ENCODE data around the gene CHDH. TPM values are rescaled to one million over a fixed set of nuclear protein-coding genes. Genes with fewer than 3 reads are reported as not detected.

The CHDH gene
- polyA plus RNA-seq, 3 donors = not detected

- no peaks in the 10 kb centered on the region for H3K36me3 Mint-ChIP-seq
- Histone ChIP-seq H3K79me2 (ENCODE audit: insufficient read depth, low read length) (no peaks in the 10 kb centered on the region), H3K4me1 (ENCODE audit: control insufficient read depth in 1 of 2, insufficient read depth in 2 of 2, low read length in 2 of 2) (no peaks in the 10 kb centered on the region), H3K27ac (ENCODE audit: low read depth in 1 of 2, low read length in 2 of 2) (no peak overlapping the region), H3K9ac (ENCODE audit: insufficient read depth, low read length, poor library complexity, severe bottlenecking) (no peak overlapping the region), H2AFZ (ENCODE audit: insufficient read depth, low read depth, low read length, poor library complexity, severe bottlenecking) (no peak overlapping the region), H4K20me1 (ENCODE audit: insufficient read depth, low read length) (no peaks in the 10 kb centered on the region), H3K36me3 (replicated peaks in 1 of 2; ENCODE audit: control insufficient read depth in 1 of 2, insufficient read depth in 2 of 2, low read length in 2 of 2) (no peaks in the 10 kb centered on the region), H3K4me3 (replicated peaks in 1 of 3; ENCODE audit: low read depth in 2 of 3, low read length in 3 of 3) (no peak overlapping the region), H3K4me2 (replicated peaks; ENCODE audit: extremely low read depth, low read length, poor library complexity, severe bottlenecking) (no peak overlapping the region), H3K27me3 (ENCODE audit: control insufficient read depth in 2 of 2, insufficient read depth in 2 of 2, low read length in 2 of 2) (peaks cover 0 to 2% of the 10 kb centered on the region in 2 donors), H3K9me3 (replicated peaks in 1 of 2; ENCODE audit: control insufficient read depth in 1 of 2, insufficient read depth in 1 of 2, low read length in 2 of 2) (no peaks in the 10 kb centered on the region)
- 64% methylated on average over 3 of the region's 3 CpGs for WGBS (ENCODE audit: insufficient coverage)
- H3K4me1 Mint-ChIP-seq = no peaks in the 10 kb centered on the region
- DNase-seq = no peak
- H3K27ac Mint-ChIP-seq = no peak overlapping the region
- H3K27me3 Mint-ChIP-seq (ENCODE audit: low read depth in 3 of 3) = peaks cover 6 to 19% (median 15%) of the 10 kb centered on the region in 3 donors
- H3K9me3 Mint-ChIP-seq = no peaks in the 10 kb centered on the region
- no peak for TF ChIP-seq CTCF (IDR thresholded peaks at IDR 0.05)
- intact Hi-C loops (cut with micrococcal nuclease) = no loop called here
- H3K4me3 Mint-ChIP-seq = no peak overlapping the region
Measured at GRCh38 chr3:53795176-53795575, 51.0 kb downstream of the CHDH start.

GRCh38 chr3:53794597-53794996 is 51.6 kb downstream of the CHDH start:
- H3K27me3 ChIP-seq (ENCODE audit: control insufficient read depth in 2 of 2, insufficient read depth in 2 of 2, low read length in 2 of 2) = peaks cover 0 to 2% of the 10 kb centered on the region in 2 donors
- Mint-ChIP-seq H3K4me1 (no peaks in the 10 kb centered on the region), H3K4me3 (no peak overlapping the region), H3K9me3 (no peaks in the 10 kb centered on the region), H3K27ac (no peak overlapping the region), H3K27me3 (ENCODE audit: low read depth in 3 of 3) (peaks cover 6 to 23% (median 18%) of the 10 kb centered on the region in 3 donors), H3K36me3 (no peaks in the 10 kb centered on the region)
- H3K4me3 ChIP-seq (replicated peaks in 1 of 3; ENCODE audit: low read depth in 2 of 3, low read length in 3 of 3) = no peak overlapping the region
- no peaks in the 10 kb centered on the region for H3K79me2 ChIP-seq (ENCODE audit: insufficient read depth, low read length)
- no peak for TF ChIP-seq CTCF (IDR thresholded peaks at IDR 0.05)
- no peak for DNase-seq
- no peaks in the 10 kb centered on the region for H3K36me3 ChIP-seq (replicated peaks in 1 of 2; ENCODE audit: control insufficient read depth in 1 of 2, insufficient read depth in 2 of 2, low read length in 2 of 2)
- 92% methylated on average over 2 of the region's 3 CpGs for WGBS (ENCODE audit: insufficient coverage)
- no peaks in the 10 kb centered on the region for H3K4me1 ChIP-seq (ENCODE audit: control insufficient read depth in 1 of 2, insufficient read depth in 2 of 2, low read length in 2 of 2)
- H3K9me3 ChIP-seq (replicated peaks in 1 of 2; ENCODE audit: control insufficient read depth in 1 of 2, insufficient read depth in 1 of 2, low read length in 2 of 2) = no peaks in the 10 kb centered on the region
- no peaks in the 10 kb centered on the region for H4K20me1 ChIP-seq (ENCODE audit: insufficient read depth, low read length)
- no peak overlapping the region for H2AFZ ChIP-seq (ENCODE audit: insufficient read depth, low read depth, low read length, poor library complexity, severe bottlenecking)
- H3K27ac ChIP-seq (ENCODE audit: low read depth in 1 of 2, low read length in 2 of 2) = no peak overlapping the region
- no peak overlapping the region for H3K9ac ChIP-seq (ENCODE audit: insufficient read depth, low read length, poor library complexity, severe bottlenecking)
- no peak overlapping the region for H3K4me2 ChIP-seq (replicated peaks; ENCODE audit: extremely low read depth, low read length, poor library complexity, severe bottlenecking)
- intact Hi-C loops (cut with micrococcal nuclease) = no loop called here
